Stimulated activated CD4-positive, alpha-beta T cell treated with anti-CD3 and anti-CD28 coated beads, Interleukin-4, amount 100 ng/mL, for 48 hours (primary cell): ENCODE results near the gene NDUFAF5.

Source experiments
- DNase-seq, 2 donors: peaks; one replicate each; pipeline ENCODE4 v3.0.0-alpha.2; 2020; ENCODE audit warnings: low read depth in 2 of 2

The NDUFAF5 gene

GRCh38 chr20:13821876-13822275 lies 37.0 kb downstream of the NDUFAF5 start:
- DNase-seq: no peak

DNA sequence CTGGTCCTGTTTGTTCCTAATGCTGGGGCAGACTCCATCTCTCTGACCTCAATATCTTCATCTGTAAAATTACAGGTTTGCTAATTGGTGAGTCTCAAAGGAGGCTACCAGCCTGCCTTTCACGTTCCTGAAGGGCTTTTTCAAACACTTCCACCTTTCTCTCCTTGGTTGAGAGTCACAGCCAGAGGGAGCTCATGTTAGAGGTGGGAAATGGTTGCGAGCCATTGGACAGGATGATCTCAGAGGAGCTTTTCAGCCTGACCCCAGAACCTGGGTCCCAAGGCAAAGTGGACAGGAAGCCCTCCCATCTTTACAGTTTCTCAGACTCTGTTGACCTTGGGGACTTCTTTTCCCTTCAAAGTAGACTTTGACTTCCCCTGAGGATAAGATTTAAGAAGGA lies 37.6 kb downstream of the NDUFAF5 start:
- DNase-seq: no peak

- DNase-seq: no peak
These were observed 39.6 kb downstream of the NDUFAF5 start for GRCh38 chr20:13824459-13824858.

DNA sequence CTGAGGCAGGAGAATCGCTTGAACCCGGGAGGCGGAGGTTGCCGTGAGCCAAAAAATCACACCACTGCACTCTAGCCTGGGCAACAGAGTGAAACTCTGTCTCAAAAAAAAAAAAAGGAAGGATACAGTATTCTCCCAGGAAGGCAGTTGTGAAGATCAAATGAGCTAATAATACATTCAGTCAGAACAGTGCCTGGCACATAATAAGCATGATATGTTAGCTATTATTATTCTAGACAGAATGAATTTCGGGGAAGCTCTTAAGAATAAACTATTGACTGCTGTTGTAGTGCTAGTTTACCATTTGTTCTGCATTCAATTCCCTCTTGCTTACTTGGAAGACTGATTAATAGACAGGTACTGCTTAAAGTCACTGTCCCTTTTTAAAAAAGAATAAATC lies 40.6 kb downstream of the NDUFAF5 start:
- DNase-seq: no peak

DNA sequence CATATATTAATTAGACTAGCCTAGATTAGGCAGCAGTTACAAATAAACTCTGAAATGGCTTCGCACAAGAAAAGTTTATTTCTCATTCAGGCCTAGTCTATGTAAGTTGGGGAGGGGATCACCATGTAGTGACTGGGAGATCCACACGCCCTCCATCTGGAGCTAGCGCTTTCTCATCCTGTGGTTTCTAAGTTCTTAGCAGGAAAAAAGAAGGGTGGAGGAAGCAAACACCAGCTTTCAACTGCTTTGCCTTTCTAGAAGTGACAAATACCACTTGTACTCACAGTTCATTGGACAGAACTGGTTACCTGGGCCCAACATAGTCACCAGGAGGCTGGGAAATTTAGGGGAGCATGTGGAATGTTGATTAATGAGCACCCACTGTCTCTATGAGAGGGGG lies 46.6 kb downstream of the NDUFAF5 start:
- DNase-seq: no peak

- DNase-seq: no peak
These were observed 53.8 kb downstream of the NDUFAF5 start for GRCh38 chr20:13838664-13839063.

DNA sequence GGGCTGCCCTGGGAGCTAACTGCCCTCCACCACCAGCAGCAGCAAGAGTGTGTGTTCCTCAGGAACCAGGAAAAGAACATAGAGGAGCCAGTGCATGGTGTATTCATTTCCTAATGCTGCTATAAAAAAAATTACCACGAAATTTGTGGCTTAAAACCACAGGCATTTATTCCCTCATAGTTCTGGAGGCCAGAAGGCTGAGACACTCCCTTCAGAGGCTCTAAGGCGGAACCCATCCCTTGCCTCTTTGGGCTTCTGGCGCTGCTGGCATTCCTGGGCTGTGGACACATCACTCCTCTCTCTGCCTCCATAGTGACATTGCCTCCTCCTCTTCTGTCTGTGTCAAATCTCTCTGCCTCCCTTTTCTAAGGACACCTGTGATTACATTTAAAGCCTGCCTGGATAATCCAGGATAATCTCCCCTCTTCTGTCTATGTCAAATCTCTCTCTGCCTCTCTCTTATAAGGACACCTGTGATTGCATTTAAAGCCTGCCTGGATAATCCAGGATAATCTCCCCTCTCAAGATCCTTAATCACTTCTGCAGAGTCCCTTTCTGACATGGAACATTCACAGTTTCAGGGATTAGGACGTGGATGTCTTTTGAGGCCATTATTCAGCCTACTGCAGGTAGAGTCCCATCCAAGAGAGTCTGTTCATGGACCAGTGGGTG lies 54.7 kb downstream of the NDUFAF5 start:
- no peak for DNase-seq

DNA sequence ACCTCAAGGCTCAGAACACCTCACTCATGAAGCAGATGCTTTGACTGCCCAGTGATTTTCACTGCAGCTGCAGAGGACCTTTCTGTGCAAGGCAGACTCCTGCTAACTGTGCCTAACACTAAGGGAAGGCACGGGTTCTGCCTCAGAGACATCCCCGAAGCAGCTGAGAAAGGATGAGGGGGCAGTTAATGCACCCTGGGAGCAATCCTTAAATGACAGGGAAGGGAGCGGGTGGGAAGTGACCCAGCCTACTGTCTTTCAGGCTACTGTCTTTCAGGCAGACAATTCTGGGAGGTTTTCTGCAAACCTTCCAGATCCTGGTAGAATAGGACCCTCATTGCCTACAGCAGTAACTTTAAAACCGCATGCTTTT lies 55.3 kb downstream of the NDUFAF5 start:
- DNase-seq: no peak

DNA sequence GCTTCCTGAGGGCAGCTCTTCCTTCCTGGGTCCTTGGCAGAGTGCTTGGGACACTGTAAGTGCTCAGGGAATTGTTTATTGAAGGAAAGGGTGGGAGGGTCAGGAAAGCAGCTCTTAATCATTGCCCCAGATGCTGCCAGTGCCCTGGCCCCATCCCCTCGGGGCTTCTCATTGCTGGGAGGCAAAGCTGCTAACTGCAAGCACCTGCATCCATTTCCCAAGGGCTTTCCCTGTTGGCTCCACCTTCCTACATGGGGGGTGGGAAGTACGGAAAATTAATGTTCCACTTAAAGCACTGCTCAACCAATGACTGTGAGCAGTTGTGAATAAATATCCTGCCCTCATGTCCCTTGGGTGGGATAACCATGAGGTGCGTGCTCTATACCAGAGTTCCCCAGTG lies 56.4 kb downstream of the NDUFAF5 start:
- no peak for DNase-seq

GRCh38 chr20:13844296-13844695 lies 59.5 kb downstream of the NDUFAF5 start:
- DNase-seq: no peak

DNA sequence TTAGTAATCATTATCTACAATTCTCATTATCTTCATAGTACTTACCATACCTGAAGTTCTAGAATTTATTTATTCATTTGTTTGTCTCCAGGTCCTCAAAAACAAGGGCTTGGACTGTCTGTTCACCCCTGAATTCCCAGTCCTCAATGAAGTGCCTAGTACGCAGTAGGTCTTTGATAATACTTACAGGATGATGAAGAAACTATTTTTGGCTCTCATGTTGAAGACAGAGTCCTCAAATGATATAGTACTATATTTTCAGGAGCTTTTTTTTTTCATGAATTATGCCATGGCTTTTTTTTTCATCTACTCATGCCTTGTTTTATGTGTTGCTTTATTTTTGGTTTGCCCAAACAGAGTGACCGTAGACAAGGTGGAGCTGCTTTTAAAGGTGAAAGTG lies 66.5 kb downstream of the NDUFAF5 start:
- no peak for DNase-seq

DNA sequence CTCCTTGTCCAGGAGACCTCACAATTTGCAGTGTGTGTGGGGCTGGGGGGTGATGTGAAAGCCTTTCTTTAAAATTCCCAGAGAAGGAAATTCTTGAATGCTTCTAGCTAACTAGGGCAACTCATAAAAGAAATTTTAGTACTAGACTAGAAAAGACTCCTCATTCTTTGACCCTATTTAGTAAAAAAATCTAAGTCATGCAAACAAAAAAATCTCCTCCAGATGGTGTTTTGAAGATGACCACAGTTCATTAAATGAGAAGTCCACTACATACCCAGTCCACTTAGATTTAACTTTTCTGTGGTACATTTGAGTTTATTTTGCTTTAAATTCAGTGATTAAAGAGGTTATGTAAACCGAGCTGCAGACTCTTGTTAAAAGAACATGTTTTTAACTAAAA lies 67.5 kb downstream of the NDUFAF5 start:
- no peak for DNase-seq

- no peak for DNase-seq
These were observed 70.8 kb downstream of the NDUFAF5 start for GRCh38 chr20:13855613-13856012.

- DNase-seq: no peak
These were observed 71.5 kb downstream of the NDUFAF5 start for GRCh38 chr20:13856354-13856753.

- no peak for DNase-seq
These were observed 72.5 kb downstream of the NDUFAF5 start for GRCh38 chr20:13857304-13857703.

GRCh38 chr20:13857961-13858360 lies 73.1 kb downstream of the NDUFAF5 start:
- no peak for DNase-seq

DNA sequence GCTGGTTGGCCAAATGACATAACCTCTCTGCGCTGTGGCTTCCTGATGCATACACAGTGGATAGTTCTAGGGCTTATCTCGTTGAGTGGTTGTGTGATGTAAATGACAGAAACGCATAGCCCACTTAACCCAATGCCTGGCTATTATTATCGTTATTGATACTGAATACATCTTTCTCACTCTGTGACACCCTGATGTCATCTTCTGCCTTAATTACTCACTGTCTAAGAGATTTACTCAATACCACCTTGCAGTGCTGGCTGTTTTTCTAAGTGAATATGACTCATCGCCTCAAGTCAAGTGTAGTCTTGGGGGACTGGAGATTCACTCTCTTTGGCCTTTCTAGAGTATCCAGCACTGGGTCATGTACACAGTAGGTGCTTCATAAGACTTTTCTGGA lies 73.6 kb downstream of the NDUFAF5 start:
- DNase-seq: no peak

GRCh38 chr20:13858871-13859270 lies 74.0 kb downstream of the NDUFAF5 start:
- no peak for DNase-seq

- DNase-seq: no peak
These were observed 77.4 kb downstream of the NDUFAF5 start for GRCh38 chr20:13862245-13862644.

GRCh38 chr20:13863244-13863643 lies 78.4 kb downstream of the NDUFAF5 start:
- no peak for DNase-seq

DNA sequence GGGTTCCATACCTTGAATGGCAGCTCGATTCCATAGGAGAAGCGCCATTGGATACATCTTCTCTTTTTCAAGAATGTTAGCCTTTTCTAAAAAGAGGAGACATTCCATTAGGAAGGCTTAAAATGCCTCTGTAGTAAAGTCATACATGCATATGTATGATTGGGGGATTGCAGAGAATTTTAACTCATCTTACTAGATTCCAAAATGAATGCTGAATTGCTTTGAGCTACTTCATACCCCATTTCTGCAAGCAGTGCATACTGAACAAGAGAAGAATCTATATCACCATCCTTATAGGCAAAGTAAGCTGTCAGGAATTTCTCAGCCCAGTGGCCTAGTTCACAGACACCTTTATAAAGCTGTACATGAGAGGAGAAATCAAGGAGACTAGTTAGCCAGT lies 80.3 kb downstream of the NDUFAF5 start:
- DNase-seq: no peak

GRCh38 chr20:13865791-13866351 lies 81.0 kb downstream of the NDUFAF5 start:
- no peak for DNase-seq

GRCh38 chr20:13868331-13868730 lies 83.5 kb downstream of the NDUFAF5 start:
- no peak for DNase-seq

DNA sequence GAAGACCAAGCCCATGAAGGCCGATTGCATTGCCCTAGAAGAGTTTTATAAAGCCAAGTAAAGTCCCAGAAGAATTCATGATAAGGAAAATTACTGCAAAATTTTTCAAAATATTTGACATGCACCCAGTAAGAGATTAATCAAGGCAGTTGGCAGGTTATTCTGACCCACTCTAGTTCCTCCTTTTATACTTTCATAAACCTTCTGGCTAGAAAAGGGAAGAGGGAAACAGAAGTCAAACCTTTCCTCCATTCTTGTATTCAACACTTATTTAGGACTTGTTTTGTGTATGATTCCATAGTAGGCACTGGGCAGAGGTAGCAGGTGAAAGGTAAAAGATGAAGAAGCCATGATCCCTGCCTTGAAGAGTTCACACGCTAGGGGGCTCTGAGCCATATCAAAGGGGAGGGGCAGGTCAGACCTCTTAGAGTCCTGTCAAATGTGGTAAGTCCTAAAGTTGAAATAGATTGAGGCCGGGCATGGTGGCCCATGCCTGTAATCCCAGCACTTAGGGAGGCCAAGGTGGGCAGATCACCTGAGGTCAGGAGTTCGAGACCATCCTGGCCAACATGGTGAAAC lies 85.4 kb downstream of the NDUFAF5 start:
- no peak for DNase-seq
